Tongue (tissue), 2 donors: ENCODE measurements around the gene LIPE. TPM values are rescaled to one million over a fixed set of nuclear protein-coding genes. Genes with fewer than 3 reads are reported as not detected.

Experiments
- DNase-seq: peaks from one replicate; pipeline ENCODE4 v3.0.0-alpha.2; 2015
- total RNA-seq: library from RNA; depleted of rRNA; stranded (reverse); fragments of >200 nt; gene quantifications from one replicate; pipeline ENCODE4 v1.2.3, GENCODE V29; 2014

LIPE gene
- total RNA-seq, 1 donor from 2014 or later = 14.2 TPM

DNA sequence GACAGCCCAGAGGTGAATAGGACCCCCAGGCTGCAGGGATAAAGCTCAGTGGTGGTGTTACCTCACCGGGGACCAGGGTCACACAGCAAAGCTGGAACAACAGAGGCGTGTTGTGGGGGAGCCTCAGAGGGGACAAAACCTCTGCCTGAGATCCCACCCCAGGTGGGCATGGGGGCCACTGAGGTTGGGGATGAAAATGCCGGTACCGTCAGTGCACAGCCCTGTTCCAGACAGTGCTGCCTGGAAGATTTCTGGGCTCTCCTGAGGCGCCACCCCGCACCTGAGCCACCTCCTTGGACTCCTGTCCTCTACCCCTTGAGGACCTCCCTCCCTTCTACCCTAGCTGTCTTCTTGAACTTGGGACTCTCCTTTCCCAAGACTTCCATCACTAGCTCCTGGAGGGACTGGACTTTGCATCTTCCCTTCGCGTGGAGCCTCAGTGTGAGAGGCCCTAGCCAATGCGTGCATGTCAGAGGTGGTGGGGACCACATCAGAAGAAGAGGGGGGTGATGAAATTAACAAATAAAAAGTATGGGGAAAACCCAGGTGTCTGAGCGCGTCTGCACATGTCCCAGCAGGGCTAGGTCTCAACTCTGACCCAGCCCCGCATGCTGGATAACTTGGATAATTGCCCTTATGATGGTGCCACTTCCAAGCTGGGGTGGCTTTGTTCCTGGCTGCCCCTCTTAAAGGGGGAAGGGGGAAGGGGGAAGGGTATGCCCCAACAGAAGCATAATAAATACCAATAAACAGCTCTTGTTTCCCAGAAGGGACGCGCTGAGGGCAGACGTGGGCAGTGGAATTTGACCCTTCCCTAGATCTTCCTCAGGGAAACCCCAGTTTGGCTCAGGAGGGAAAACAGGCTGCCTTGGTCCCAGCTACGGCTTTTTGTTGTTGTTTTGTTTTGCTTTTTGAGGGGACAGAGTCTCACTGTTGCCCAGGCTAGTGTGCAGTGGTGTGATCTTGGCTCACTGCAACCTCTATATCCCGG lies 48.7 kb downstream of the LIPE start:
- DNase-seq = no peak

DNA sequence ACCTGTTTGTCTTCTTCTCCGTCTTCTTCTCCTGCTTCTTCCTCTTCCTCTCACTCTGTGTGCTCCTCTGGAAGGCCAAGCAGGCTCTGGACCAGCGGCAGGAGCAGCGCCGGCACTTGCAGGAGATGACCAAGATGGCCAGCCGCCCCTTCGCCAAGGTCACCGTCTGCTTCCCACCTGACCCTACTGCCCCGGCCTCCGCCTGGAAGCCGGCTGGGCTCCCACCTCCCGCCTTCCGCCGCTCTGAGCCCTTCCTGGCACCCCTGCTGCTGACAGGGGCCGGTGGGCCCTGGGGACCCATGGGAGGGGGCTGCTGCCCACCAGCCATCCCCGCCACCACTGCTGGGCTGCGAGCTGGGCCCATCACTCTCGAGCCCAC lies 51.0 kb downstream of the LIPE start:
- DNase-seq = no peak

- DNase-seq = no peak
Observed at GRCh38 chr19:42375415-42376176, 51.6 kb downstream of the LIPE start.

- no peak for DNase-seq
Observed at GRCh38 chr19:42374826-42375376, 52.3 kb downstream of the LIPE start.

DNA sequence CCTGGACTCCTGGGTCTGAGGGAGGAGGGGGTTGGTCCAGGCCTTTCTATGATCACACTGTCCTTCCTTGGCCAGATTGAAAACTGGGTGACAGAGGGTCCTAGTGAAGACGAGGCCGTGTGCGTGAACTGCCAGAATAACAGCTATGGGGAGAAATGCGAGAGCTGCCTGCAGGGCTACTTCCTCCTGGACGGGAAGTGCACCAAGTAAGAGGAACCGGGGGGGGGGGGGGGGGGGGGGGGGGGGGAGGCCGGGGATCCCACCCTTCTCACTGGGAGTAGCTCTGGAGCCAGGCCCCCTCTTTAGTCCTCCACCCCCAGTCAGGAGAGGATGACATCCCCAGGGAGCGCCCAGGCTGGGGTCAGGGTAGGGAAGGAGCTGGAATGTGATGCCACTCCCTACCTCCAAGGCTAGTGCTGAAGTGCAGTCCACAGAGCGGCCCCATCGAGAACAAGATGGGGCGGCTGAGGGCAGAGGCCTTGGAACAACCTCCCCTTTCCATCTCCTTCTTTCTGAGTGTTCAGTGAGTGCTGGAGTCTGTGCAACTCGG lies 56.5 kb downstream of the LIPE start:
- no peak for DNase-seq

DNA sequence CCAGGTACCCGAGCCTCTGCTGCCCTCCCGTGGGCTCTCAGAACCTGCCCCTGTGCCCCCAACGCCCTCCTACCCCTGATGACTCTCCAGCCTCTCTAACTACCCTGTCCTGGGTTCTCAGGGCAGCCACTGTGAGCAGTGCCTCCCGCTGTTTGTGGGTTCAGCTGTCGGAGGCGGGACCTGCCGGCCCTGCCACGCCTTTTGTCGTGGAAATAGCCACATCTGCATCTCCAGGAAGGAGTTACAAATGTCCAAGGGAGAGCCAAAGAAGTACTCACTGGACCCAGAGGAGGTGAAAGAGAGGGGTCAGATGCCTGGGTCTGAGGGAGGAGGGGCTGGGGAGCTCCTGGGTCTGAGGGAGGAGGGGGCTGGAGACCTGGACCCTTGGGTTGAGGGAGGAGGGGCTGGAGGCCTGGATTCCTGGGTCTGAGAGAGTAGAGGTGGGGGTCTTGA lies 57.1 kb downstream of the LIPE start:
- no peak for DNase-seq

- DNase-seq = no peak
Observed at GRCh38 chr19:42369433-42370067, 57.6 kb downstream of the LIPE start.

DNA sequence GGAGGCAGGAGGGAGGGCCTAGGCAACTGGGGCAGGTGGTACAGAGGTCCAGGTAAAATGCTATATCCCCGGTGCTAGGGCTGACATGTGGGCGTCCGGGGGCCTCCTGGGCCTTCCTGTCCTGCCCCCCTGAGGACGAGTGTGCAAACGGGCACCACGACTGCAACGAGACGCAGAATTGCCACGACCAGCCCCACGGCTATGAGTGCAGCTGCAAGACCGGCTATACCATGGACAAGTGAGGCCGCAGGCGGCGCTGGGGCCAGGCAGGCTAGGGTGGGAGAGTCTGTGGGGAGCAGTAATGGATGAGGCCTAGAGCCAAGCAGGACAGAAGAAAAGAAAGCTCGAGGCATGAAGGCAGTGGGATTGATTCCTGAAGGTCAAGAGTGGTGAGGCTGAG lies 58.4 kb downstream of the LIPE start:
- no peak for DNase-seq

GRCh38 chr19:42368360-42368759 lies 58.8 kb downstream of the LIPE start:
- no peak for DNase-seq

DNA sequence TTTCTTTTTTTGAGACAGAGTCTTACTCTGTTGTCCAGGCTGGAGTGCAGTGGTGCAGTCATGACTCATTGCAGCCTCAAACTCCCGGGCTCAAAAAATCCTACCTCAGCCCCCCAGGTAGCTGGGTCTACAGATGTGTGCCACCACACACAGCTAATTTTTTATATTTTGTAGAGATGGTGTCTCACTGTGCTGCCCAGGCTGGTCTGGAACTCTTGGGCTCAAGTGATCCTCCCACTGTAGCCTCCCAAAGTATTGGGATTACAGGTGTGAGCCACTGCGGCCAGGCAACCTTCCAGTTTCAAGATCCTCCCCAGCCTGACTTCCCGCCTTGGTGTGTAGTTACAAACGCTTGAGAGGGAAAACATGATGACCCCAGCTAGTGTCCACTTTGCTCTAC lies 59.3 kb downstream of the LIPE start:
- no peak for DNase-seq

- DNase-seq = peak; percentile 48
Observed at GRCh38 chr19:42366673-42367072, 60.5 kb downstream of the LIPE start.

DNA sequence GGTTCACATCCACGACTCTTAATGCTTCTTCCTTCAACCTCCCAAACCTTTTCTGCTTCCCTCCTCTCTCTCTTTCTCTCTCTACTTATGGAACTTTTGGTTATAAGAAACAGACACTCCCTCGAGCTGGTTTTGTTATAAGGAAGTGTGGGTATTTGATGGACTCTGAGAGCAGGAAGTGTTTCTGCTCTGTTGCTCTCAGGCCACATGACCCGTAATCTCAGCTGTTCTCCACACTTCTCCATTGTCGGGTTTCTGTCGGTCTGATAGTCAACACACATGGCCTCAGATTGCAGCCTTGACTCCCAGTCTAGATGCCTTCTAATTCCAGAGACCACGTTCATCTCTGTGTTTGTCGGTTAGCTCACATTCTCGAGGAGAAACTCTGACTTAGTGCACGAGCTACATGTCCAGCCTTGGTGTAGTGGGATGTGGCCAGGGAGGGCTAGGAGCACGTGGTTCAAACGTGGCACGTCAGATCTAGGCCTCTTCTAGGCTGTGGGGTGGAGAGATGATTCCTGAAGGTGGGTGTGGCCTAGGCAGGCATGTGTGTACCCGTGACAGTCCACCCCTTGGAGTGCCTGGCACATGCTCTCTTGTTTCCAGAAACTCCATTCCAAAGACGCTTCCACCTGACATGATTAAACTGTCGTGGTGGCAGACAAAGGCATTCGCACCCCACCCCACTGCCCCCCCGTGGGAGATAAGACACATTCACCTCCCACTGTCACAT lies 63.4 kb downstream of the LIPE start:
- DNase-seq = no peak

GRCh38 chr19:42362891-42363440 lies 64.2 kb downstream of the LIPE start:
- DNase-seq = no peak

GRCh38 chr19:42362342-42362741 lies 64.8 kb downstream of the LIPE start:
- DNase-seq = no peak

GRCh38 chr19:42361545-42361910 lies 65.7 kb downstream of the LIPE start:
- DNase-seq = no peak

DNA sequence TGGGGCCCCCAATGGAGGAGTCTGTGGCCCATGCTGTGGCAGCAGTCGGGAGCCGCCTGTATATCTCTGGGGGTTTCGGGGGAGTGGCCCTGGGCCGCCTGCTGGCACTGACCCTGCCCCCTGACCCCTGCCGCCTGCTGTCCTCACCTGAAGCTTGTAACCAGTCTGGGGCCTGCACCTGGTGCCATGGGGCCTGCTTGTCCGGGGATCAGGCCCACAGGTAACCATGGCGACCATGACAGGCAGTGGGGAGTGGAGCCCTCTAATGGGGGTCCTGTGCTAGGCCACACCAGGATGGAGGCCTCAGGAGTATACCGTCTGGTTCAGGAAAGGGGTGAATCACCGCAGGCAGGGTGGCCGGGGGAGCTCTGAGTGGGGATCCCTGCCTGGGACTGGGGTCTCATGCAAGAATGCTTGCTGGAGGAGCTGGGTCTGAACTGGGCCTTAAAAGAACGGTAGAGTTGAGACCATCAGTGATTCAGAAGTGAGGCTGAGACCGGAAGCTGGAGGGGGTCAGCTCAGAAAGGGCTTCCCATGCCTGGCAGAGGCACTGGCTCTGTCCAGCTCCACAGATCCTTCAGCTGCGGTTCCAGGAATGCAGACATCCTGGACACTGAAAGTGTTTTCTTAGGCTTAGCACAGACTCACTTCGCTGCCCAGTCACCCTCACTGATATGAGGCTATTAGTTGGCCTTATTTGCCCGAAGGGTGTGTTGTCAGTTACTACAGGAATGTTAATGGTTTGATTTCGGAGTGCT lies 66.2 kb downstream of the LIPE start:
- DNase-seq = no peak

- DNase-seq = no peak
Observed at GRCh38 chr19:42357290-42357689, 69.9 kb downstream of the LIPE start.

GRCh38 chr19:42356686-42357085 lies 70.5 kb downstream of the LIPE start:
- no peak for DNase-seq

DNA sequence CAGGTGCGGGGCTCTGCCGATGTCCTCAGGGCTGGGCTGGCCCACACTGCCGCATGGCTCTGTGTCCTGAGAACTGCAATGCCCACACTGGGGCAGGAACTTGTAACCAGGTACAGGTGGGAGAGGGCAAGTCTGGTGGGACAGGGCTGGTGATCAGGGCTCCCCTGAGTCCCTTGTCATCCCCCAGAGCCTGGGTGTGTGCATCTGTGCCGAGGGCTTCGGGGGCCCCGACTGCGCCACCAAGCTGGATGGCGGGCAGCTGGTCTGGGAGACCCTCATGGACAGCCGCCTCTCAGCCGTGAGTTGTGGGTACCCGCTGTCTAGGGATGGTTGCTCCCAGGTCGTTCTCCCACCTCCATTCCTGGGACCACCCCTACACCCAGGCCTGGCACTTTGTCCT lies 71.3 kb downstream of the LIPE start:
- no peak for DNase-seq

- no peak for DNase-seq
Observed at GRCh38 chr19:42353341-42354015, 73.7 kb downstream of the LIPE start.
